SU-DHL-6 (cell line): ENCODE measurements around the gene HNRNPD.

Experiments
- H2AFZ ChIP-seq: fragments of 200-600 bp; sonication (generic); 2 replicates; pipeline ENCODE4 v1.6.1; 2014; ENCODE audit warnings: low read depth, mild to moderate bottlenecking, moderate library complexity, mixed read lengths, antibody characterized with exemption, low read length; ENCODE audit not compliant: severe bottlenecking
- H3F3A ChIP-seq: fragments of 200-600 bp; shearing (Covaris generic); 2 replicates; pipeline ENCODE4 v1.6.0; 2016; ENCODE audit warnings: antibody characterized with exemption, mild to moderate bottlenecking; ENCODE audit not compliant: insufficient read depth
- H3K27ac ChIP-seq: fragments of 200-600 bp; sonication (generic); 2 replicates; pipeline ENCODE4 v1.5.1; 2016; ENCODE audit warnings: low read depth, mild to moderate bottlenecking, low read length, moderate library complexity, mixed read lengths
- H3K27me3 ChIP-seq: fragments of 200-600 bp; sonication (generic), shearing (Covaris generic); 2 replicates; pipeline ENCODE4 v1.6.0; 2014; ENCODE audit warnings: mild to moderate bottlenecking, low read length
- H3K36me3 ChIP-seq: fragments of 200-600 bp; sonication (generic); 2 replicates; pipeline ENCODE4 v1.6.1; 2014; ENCODE audit warnings: mild to moderate bottlenecking, low read length, mixed read lengths
- H3K4me2 ChIP-seq: fragments of 300-600, 200-600 bp; shearing (Covaris generic), sonication (generic); 2 replicates; pipeline ENCODE4 v1.6.0; 2014; ENCODE audit warnings: low read length, low read depth, mild to moderate bottlenecking; ENCODE audit not compliant: poor library complexity, severe bottlenecking
- H3K4me3 ChIP-seq: fragments of 200-600 bp; sonication (generic); 2 replicates; pipeline ENCODE4 v1.5.1; 2014; ENCODE audit warnings: antibody characterized with exemption, low read length, mild to moderate bottlenecking, mixed read lengths; ENCODE audit not compliant: insufficient read depth, poor library complexity, severe bottlenecking
- H3K79me2 ChIP-seq: fragments of 200-600 bp; sonication (generic); 2 replicates; pipeline ENCODE4 v1.6.1; 2014; ENCODE audit warnings: mild to moderate bottlenecking, low read length, moderate library complexity; ENCODE audit not compliant: insufficient read depth
- H3K9ac ChIP-seq: fragments of 200-600 bp; sonication (generic); 2 replicates; pipeline ENCODE4 v1.7.0; 2014; ENCODE audit warnings: mild to moderate bottlenecking, low read length
- H3K9me2 ChIP-seq: fragments of 200-600 bp; sonication (generic); replicated peaks from 2 replicates; pipeline ENCODE4 v1.6.1; 2014; ENCODE audit warnings: low read length; ENCODE audit not compliant: insufficient read depth
- H3K9me3 ChIP-seq: fragments of 200-600 bp; sonication (generic); 2 replicates; pipeline ENCODE4 v1.6.1; 2014; ENCODE audit warnings: low read length, mixed read lengths; ENCODE audit not compliant: insufficient read depth
- H4K20me1 ChIP-seq: fragments of 200-600 bp; sonication (generic); 2 replicates; pipeline ENCODE4 v1.6.1; 2014; ENCODE audit warnings: low read depth, mild to moderate bottlenecking, antibody characterized with exemption, low read length, moderate library complexity, mixed read lengths
- EZH2phosphoT487 ChIP-seq: fragments of 200-600 bp; sonication (generic), shearing (Covaris generic); conservative IDR thresholded peaks from 2 replicates; pipeline ENCODE4 v1.6.1; 2018; ENCODE audit warnings: mild to moderate bottlenecking, antibody characterized with exemption, low read length, moderate library complexity, mixed read lengths
- TF ChIP-seq, protein P1 (sequence below): fragments of 200-600 bp; sonication (generic); IDR thresholded peaks from one replicate; pipeline ENCODE4 v1.5.1; 2017; ENCODE audit warnings: antibody characterized with exemption, mild to moderate bottlenecking, low read length, moderate library complexity; ENCODE audit not compliant: insufficient read depth, poor library complexity, severe bottlenecking

HNRNPD gene

DNA sequence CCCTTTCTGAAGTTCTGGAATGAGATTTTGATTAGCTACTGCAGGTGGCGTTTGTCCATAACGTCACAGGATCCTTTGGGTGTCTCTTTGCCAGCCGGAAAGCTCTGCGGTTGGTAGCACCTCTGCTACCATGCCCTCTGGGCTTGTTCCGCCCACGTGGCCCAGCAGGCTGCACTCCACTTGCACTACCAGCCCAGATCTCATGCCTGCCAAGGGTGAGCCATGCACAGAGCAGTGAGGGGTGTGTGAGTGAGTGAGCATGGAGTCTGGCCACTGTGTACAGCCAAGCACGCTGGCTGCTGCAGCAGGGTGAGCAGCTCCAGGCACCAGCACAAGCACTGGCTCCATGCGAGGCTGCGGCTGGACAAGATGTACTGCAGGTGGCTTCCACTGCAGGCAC, 6.6 kb upstream of the HNRNPD start:
- Histone ChIP-seq H3K27ac (no peak overlapping the region), H3K9me3 (no peaks in the 10 kb centered on the region)

DNA sequence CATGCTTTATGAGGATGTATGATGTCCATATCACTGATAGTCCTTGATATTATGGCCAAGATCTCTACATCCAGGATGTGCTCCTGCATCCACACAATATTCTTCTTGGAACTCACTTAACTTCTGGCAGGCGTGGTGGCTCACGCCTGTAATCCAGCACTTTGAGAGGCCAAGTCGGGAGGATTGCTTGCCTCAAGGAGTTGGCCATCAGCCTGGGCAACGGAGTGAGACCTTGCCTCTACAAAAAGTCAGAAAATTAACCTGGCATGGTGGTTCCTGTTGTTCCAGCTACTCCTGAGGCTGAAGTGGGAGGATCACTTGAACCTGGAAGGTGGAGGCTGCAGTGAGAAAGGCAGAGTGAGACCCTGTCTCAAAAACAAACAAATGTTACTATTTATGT, 2.3 kb upstream of the HNRNPD start:
- H3K9me2 ChIP-seq, result no peaks in the 10 kb centered on the region
- no peaks in the 10 kb centered on the region for H3F3A ChIP-seq
- no peaks in the 10 kb centered on the region for H3K9me3 ChIP-seq
- H3K4me2 ChIP-seq, result peak overlapping the region; percentile 94
- peaks cover 13% of the 10 kb centered on the region for H3K36me3 ChIP-seq
- no peak overlapping the region for H3K9ac ChIP-seq
- TF ChIP-seq, protein P1, sequence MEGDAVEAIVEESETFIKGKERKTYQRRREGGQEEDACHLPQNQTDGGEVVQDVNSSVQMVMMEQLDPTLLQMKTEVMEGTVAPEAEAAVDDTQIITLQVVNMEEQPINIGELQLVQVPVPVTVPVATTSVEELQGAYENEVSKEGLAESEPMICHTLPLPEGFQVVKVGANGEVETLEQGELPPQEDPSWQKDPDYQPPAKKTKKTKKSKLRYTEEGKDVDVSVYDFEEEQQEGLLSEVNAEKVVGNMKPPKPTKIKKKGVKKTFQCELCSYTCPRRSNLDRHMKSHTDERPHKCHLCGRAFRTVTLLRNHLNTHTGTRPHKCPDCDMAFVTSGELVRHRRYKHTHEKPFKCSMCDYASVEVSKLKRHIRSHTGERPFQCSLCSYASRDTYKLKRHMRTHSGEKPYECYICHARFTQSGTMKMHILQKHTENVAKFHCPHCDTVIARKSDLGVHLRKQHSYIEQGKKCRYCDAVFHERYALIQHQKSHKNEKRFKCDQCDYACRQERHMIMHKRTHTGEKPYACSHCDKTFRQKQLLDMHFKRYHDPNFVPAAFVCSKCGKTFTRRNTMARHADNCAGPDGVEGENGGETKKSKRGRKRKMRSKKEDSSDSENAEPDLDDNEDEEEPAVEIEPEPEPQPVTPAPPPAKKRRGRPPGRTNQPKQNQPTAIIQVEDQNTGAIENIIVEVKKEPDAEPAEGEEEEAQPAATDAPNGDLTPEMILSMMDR, result no peak
- TF ChIP-seq EZH2phosphoT487, result no peak
- no peak overlapping the region for H3K4me3 ChIP-seq
- H2AFZ ChIP-seq, result no peak overlapping the region
- H4K20me1 ChIP-seq, result peaks cover 9% of the 10 kb centered on the region
- H3K27ac ChIP-seq, result no peak overlapping the region
- peaks cover 33% of the 10 kb centered on the region for H3K79me2 ChIP-seq
- no peaks in the 10 kb centered on the region for H3K27me3 ChIP-seq

More for the DNA sequence above, 6.6 kb upstream of the HNRNPD start:
- H2AFZ ChIP-seq, result no peak overlapping the region
- no peak overlapping the region for H3K4me2 ChIP-seq
- H3F3A ChIP-seq, result no peaks in the 10 kb centered on the region
- no peaks in the 10 kb centered on the region for H3K36me3 ChIP-seq
- no peaks in the 10 kb centered on the region for H3K27me3 ChIP-seq
- no peaks in the 10 kb centered on the region for H3K79me2 ChIP-seq
- TF ChIP-seq EZH2phosphoT487, result no peak
- TF ChIP-seq, protein P1, result no peak
- no peak overlapping the region for H3K9ac ChIP-seq
- H3K4me3 ChIP-seq, result no peak overlapping the region
- H3K9me2 ChIP-seq, result no peaks in the 10 kb centered on the region
- H4K20me1 ChIP-seq, result no peaks in the 10 kb centered on the region

DNA sequence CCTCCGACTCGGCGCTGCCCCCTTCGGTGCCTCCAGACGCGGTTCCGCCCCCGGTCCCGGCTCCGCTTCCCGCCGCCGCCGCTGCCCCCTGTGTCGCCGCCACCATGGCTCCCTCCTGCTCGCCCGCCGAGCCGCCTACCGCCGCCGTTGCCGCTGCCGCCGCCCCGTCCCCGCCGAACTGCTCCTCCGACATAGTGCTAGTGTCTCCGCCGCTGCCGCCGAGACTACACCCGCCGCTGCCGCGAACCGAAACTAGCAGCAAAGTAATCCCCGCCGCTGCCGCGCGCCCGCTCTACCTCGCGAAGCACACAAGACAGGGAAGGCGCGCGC, 340 bp downstream of the HNRNPD start:
- Histone ChIP-seq H3K4me2 (peak overlapping the region; percentile 89), H3K27me3 (no peaks in the 10 kb centered on the region), H4K20me1 (peaks cover 27% of the 10 kb centered on the region), H3K9me2 (no peaks in the 10 kb centered on the region), H3F3A (no peaks in the 10 kb centered on the region; the same call in 1 of the 2 replicates), H3K27ac (peak overlapping the region; percentile 88), H3K9ac (peak overlapping the region; percentile 99), H3K9me3 (no peaks in the 10 kb centered on the region), H2AFZ (no peak overlapping the region), H3K79me2 (peaks cover 60% of the 10 kb centered on the region), H3K4me3 (peak overlapping the region; percentile 87), H3K36me3 (peaks cover 23% of the 10 kb centered on the region)
- TF ChIP-seq, protein P1, result no peak
- no peak for TF ChIP-seq EZH2phosphoT487
